ENCODE measurements around the gene DROSHA. TPM values are rescaled to one million over a fixed set of nuclear protein-coding genes. Genes with fewer than 3 reads are reported as not detected.

DROSHA gene
- total and polyA plus RNA-seq, 2 donors: 24.8 to 90.8 TPM

DNA sequence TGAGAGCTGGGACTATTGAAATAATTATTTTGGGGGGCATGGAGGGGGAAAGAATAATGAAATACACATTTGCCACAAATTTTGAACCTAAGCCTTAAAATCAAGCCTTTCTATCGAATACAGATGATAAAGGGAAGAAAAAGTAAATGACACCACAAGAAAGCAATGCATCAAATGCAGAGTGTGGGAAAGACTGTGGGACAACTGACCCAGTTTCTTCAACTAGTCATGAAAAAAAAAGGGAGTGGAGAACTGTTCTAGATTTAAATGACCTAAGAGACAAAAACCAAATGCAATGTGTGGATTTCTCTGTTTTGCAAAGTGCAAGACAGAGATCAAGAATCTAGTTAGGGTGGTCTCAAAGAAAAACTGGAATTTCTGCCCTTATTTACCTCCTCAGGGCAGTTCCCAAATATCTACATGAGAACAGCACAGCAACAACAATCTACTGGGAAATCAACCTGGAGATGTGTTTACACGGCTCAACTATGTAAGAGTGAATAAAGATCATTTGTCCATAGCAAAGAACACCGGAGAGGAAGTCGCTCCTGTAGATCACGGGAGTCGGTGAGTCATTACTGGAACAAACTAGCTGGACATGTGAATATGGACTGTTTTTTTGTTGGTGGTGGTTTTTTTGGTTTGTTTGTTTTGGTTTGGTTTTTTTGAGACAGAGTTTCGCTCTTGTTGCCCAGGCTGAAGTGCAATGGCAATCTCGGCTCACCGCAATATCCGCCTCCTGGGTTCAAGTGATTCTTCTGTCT lies 145.9 kb downstream of the DROSHA start:
- Histone ChIP-seq H3K4me3 (ENCODE audit: low read depth, low read length) (no peak overlapping the region), H3K27ac (ENCODE audit: low read depth) (no peak overlapping the region), H3K4me1 (ENCODE audit: insufficient read depth) (no peaks in the 10 kb centered on the region), H3K36me3 (ENCODE audit: insufficient read depth) (no peaks in the 10 kb centered on the region)
- 91% methylated on average over 10 of the region's 10 CpGs for WGBS
- DNase-seq (ENCODE audit: extremely low spot score): no peak

- WGBS: 28% methylated on average over 3 of the region's 3 CpGs
- Histone ChIP-seq H3K4me1 (ENCODE audit: insufficient read depth) (no peaks in the 10 kb centered on the region), H3K27ac (ENCODE audit: low read depth) (no peak overlapping the region), H3K36me3 (ENCODE audit: insufficient read depth) (no peaks in the 10 kb centered on the region), H3K4me3 (ENCODE audit: low read depth, low read length) (no peak overlapping the region)
- no peak for DNase-seq (ENCODE audit: extremely low spot score)
These were observed 148.2 kb downstream of the DROSHA start for GRCh38 chr5:31383734-31384133.

- Histone ChIP-seq H3K4me1 (ENCODE audit: insufficient read depth) (no peaks in the 10 kb centered on the region), H3K4me3 (ENCODE audit: low read depth, low read length) (no peak overlapping the region), H3K27ac (ENCODE audit: low read depth) (no peak overlapping the region), H3K36me3 (ENCODE audit: insufficient read depth) (no peaks in the 10 kb centered on the region)
- DNase-seq (ENCODE audit: extremely low spot score): no peak
- 72% methylated on average over 15 of the region's 15 CpGs for WGBS
These were observed 149.6 kb downstream of the DROSHA start for GRCh38 chr5:31382051-31382878.

DNA sequence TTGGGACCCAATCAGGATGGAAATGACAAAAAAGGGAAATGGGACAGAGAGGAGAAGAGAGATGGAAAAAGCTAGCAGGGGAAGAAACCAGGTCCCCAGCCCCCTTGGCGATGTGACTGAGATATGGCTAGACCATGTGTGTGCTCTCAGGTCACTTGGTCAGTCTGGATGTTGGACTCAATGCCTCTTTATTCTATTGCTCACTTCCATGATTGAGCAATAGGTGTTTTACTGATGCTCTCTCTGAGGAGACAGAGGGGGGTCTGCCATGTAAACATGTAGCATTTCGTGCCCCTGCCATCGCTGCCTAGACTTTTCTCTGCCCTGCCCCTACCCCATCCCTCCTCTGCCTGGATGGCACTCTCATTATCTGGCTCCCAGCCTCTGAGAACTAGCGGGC lies 150.6 kb downstream of the DROSHA start:
- H3K36me3 ChIP-seq (ENCODE audit: insufficient read depth): no peaks in the 10 kb centered on the region
- no peak overlapping the region for H3K27ac ChIP-seq (ENCODE audit: low read depth)
- 85% methylated on average over 4 of the region's 4 CpGs for WGBS
- no peaks in the 10 kb centered on the region for H3K4me1 ChIP-seq (ENCODE audit: insufficient read depth)
- H3K4me3 ChIP-seq (ENCODE audit: low read depth, low read length): no peak overlapping the region
- DNase-seq (ENCODE audit: extremely low spot score): no peak

DNA sequence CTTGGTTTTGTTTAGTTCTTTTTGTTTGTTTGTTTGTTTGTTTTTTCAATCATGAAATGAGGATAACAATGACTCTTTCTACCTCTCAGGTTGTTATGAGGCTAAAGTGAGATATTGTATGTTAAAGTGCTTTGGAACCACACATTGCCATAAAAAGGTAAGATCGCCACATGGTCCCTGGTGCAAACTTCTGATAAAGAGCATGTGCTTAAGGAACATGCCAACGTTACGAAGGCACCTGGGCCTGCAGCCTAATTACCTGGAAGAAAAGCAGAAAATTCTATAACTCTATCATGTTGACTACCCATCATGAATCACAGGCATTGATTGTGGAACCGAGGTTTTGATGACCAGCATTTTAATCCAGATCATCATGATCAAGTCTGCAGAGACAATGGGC lies 151.8 kb downstream of the DROSHA start:
- no peaks in the 10 kb centered on the region for H3K4me1 ChIP-seq (ENCODE audit: insufficient read depth)
- no peak overlapping the region for H3K4me3 ChIP-seq (ENCODE audit: low read depth, low read length)
- no peak for DNase-seq (ENCODE audit: extremely low spot score)
- H3K36me3 ChIP-seq (ENCODE audit: insufficient read depth): no peaks in the 10 kb centered on the region
- no peak overlapping the region for H3K27ac ChIP-seq (ENCODE audit: low read depth)
- WGBS: 70% methylated on average over 4 of the region's 4 CpGs

DNA sequence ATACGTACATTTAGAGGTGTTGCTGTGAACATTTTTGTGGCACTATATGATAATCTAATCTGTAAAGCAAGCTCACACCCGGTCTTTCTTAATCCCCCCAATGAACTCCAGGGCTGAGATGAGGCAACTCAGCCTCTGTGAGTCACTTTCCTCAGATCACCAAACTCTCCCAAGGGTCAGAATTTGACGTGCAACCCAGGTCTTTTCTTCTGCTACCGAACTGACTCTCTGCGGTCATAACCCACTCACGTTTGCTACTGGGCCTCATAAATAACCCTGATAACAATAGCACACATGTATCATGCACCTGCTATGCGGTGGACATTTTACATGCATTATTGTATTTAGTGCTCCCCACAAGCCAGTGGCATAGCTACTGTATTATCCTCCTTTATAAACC lies 153.1 kb downstream of the DROSHA start:
- Histone ChIP-seq H3K4me3 (ENCODE audit: low read depth, low read length) (no peak overlapping the region), H3K4me1 (ENCODE audit: insufficient read depth) (no peaks in the 10 kb centered on the region), H3K36me3 (ENCODE audit: insufficient read depth) (no peaks in the 10 kb centered on the region), H3K27ac (ENCODE audit: low read depth) (no peak overlapping the region)
- 54% methylated on average over 7 of the region's 7 CpGs for WGBS
- no peak for DNase-seq (ENCODE audit: extremely low spot score)

GRCh38 chr5:31378136-31378535 lies 153.8 kb downstream of the DROSHA start:
- Histone ChIP-seq H3K27ac (ENCODE audit: low read depth) (no peak overlapping the region), H3K4me3 (ENCODE audit: low read depth, low read length) (no peak overlapping the region), H3K4me1 (ENCODE audit: insufficient read depth) (no peaks in the 10 kb centered on the region), H3K36me3 (ENCODE audit: insufficient read depth) (no peaks in the 10 kb centered on the region)
- no peak for DNase-seq (ENCODE audit: extremely low spot score)

GRCh38 chr5:31377274-31377946 lies 154.5 kb downstream of the DROSHA start:
- Histone ChIP-seq H3K4me3 (ENCODE audit: low read depth, low read length) (no peak overlapping the region), H3K27ac (ENCODE audit: low read depth) (no peak overlapping the region), H3K4me1 (ENCODE audit: insufficient read depth) (no peaks in the 10 kb centered on the region), H3K36me3 (ENCODE audit: insufficient read depth) (no peaks in the 10 kb centered on the region)
- WGBS: 61% methylated on average over 6 of the region's 6 CpGs
- no peak for DNase-seq (ENCODE audit: extremely low spot score)

- 86% methylated on average over 10 of the region's 10 CpGs for WGBS
- DNase-seq (ENCODE audit: extremely low spot score): no peak
- H3K4me3 ChIP-seq (ENCODE audit: low read depth, low read length): no peak overlapping the region
- no peak overlapping the region for H3K27ac ChIP-seq (ENCODE audit: low read depth)
- no peaks in the 10 kb centered on the region for H3K4me1 ChIP-seq (ENCODE audit: insufficient read depth)
- no peaks in the 10 kb centered on the region for H3K36me3 ChIP-seq (ENCODE audit: insufficient read depth)
These were observed 155.7 kb downstream of the DROSHA start for GRCh38 chr5:31375999-31376720.

- 34% methylated on average over 1 of the region's 1 CpG for WGBS
These were observed 159.8 kb downstream of the DROSHA start for GRCh38 chr5:31372124-31372523.

DNA sequence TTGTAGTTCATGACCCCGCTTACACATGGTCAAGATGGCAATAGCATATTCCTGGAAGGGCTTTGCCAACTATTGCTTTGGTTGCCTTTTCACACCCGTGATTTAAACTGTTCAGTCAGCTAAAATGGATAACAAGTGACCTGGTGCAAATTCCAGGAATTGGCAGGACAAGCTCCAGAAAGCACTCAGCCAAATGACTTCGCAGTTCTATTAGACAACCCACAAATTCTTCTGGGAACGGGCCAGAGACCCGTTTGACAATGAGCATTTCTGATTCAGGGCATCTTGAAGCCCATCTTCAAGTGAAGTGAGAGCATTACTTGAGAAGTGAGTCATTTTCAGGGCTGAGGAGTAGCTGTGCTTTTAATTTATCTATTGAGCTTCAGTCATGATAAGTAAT lies 165.0 kb downstream of the DROSHA start:
- no peak overlapping the region for H3K27ac ChIP-seq (ENCODE audit: low read depth)
- WGBS: 55% methylated on average over 5 of the region's 5 CpGs
- no peak overlapping the region for H3K4me3 ChIP-seq (ENCODE audit: low read depth, low read length)
- DNase-seq (ENCODE audit: extremely low spot score): no peak
- no peaks in the 10 kb centered on the region for H3K36me3 ChIP-seq (ENCODE audit: insufficient read depth)
- no peaks in the 10 kb centered on the region for H3K4me1 ChIP-seq (ENCODE audit: insufficient read depth)

More at GRCh38 chr5:31372124-31372523, 159.8 kb downstream of the DROSHA start:
- no peaks in the 10 kb centered on the region for H3K4me1 ChIP-seq (ENCODE audit: insufficient read depth)
- DNase-seq (ENCODE audit: extremely low spot score): no peak
- H3K36me3 ChIP-seq (ENCODE audit: insufficient read depth): no peaks in the 10 kb centered on the region
- H3K4me3 ChIP-seq (ENCODE audit: low read depth, low read length): no peak overlapping the region
- no peak overlapping the region for H3K27ac ChIP-seq (ENCODE audit: low read depth)

- Histone ChIP-seq H3K36me3 (ENCODE audit: insufficient read depth) (no peaks in the 10 kb centered on the region), H3K4me3 (ENCODE audit: low read depth, low read length) (no peak overlapping the region), H3K27ac (ENCODE audit: low read depth) (no peak overlapping the region), H3K4me1 (ENCODE audit: insufficient read depth) (no peaks in the 10 kb centered on the region)
- no peak for DNase-seq (ENCODE audit: extremely low spot score)
- 91% methylated on average over 3 of the region's 3 CpGs for WGBS
These were observed 166.1 kb downstream of the DROSHA start for GRCh38 chr5:31365776-31366175.

- Histone ChIP-seq H3K36me3 (ENCODE audit: insufficient read depth) (no peaks in the 10 kb centered on the region), H3K4me1 (ENCODE audit: insufficient read depth) (no peaks in the 10 kb centered on the region), H3K27ac (ENCODE audit: low read depth) (no peak overlapping the region), H3K4me3 (ENCODE audit: low read depth, low read length) (no peak overlapping the region)
- WGBS: 73% methylated on average over 2 of the region's 2 CpGs
- no peak for DNase-seq (ENCODE audit: extremely low spot score)
These were observed 166.8 kb downstream of the DROSHA start for GRCh38 chr5:31364881-31365636.

All from urinary bladder (tissue), 4 donors.